ENCODE data around the gene C17orf58.

DNA sequence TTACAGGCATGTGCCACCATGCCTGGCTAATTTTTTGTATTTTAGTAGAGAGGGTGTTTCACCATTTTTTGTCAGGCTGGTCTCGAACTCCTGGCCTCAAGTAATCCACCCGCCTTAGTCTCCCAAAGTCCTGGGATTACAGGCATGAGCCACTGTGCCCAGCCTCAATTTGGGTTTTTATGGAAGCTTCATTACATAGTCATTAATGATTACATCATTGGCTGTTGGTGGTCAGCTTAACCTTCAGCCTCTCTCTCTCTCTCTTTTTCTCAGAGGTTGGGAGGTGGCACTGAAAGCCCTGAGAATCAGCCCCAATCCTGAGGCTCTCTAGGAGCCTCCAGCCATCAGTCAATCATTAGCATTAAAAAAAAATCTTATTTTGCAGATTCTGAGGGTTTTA, 45.3 kb downstream of the C17orf58 start:
- TF ChIP-seq POLR2A (IDR thresholded peaks at IDR 0.05) = no peak
- no peak for TF ChIP-seq CTCF (IDR thresholded peaks at IDR 0.05)
